Measurements from ENCODE around the gene RPRML. TPM values are rescaled to one million over a fixed set of nuclear protein-coding genes. Genes with fewer than 3 reads are reported as not detected.
A peak's percentile ranks its signal among the peaks of the same experiment; 100 is the strongest.

The RPRML gene
- total RNA-seq, 2 experiments from 2014 or later: not detected

DNA sequence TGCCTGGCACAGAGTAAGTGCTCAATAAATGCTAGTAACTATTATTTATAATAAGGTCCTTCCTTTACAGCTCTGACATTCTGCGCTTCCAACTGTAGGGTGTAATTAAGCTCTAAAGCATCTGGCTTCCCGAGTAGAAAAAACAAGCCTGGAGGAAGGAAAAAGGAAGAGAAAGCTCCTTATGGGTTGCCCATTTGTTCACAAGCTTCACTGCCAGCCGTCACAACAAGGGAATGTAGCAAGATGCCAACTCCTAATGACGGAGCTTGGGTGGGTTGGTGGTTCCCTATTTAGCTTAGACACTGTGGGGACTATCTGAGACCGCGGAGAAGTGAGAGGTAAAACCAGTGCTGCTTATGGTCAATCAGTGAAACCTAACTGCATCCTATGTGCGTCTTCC, 7.3 kb upstream of the RPRML start:
- H3K4me3 Mint-ChIP-seq: no peak overlapping the region
- CTCF ChIA-PET: no interaction called here
- no peak for DNase-seq
- POLR2A ChIA-PET: no interaction called here
- H3K4me1 Mint-ChIP-seq: no peaks in the 10 kb centered on the region
- no peaks in the 10 kb centered on the region for H3K9me3 Mint-ChIP-seq
- H3K27ac Mint-ChIP-seq: no peak overlapping the region
- H3K36me3 Mint-ChIP-seq (ENCODE audit: low read depth): no peaks in the 10 kb centered on the region
- H3K27me3 Mint-ChIP-seq: peaks cover 6% of the 10 kb centered on the region

DNA sequence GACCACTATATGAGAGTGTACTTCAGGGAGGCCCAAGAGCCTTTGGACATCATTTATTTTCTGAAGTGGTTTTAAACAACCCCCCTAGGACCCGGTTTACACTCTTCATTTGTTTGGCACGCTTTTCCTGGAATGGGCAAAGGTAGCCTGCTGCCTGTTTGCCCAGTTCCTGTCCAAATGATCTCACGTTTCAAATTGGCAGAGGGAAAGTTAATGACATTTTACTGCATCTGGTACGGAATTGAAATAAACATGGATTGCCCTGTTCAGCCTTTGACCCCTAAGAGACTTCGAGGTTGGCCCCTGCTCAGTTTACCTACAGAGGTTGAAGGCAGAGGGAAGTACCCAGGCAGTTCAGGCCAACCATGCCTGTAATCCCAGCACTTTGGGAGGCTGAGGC, 5.8 kb upstream of the RPRML start:
- H3K4me1 Mint-ChIP-seq: peaks cover 2% of the 10 kb centered on the region
- no peak for DNase-seq
- ChIA-PET CTCF (no interaction called here), POLR2A (no interaction called here)
- peaks cover 17% of the 10 kb centered on the region for H3K27me3 Mint-ChIP-seq
- H3K4me3 Mint-ChIP-seq: no peak overlapping the region
- H3K9me3 Mint-ChIP-seq: no peaks in the 10 kb centered on the region
- H3K36me3 Mint-ChIP-seq (ENCODE audit: low read depth): no peaks in the 10 kb centered on the region
- H3K27ac Mint-ChIP-seq: no peak overlapping the region

DNA sequence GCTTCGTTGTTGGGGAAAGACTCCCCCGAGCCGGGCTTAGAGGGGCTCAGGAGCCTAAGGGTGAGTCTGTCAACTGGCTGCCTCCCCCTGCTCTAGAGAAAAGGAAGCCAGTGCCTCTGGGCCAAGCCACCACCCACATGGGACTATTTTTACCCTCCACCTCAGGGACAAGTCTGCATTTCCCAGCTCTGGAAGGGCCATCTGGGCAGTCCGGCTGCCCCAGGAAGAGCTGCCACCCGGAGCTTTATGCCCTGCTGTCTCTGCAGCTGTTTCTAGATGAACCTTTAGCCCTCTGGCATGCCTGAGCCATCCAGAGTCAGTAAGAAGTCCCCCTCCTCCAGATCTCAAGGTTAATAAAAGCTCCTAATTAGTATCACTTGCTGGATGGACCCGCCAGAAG, 5.3 kb upstream of the RPRML start:
- ChIA-PET POLR2A (no interaction called here), CTCF (no interaction called here)
- H3K4me3 Mint-ChIP-seq: no peak overlapping the region
- H3K4me1 Mint-ChIP-seq: peaks cover 3% of the 10 kb centered on the region
- no peak overlapping the region for H3K27ac Mint-ChIP-seq
- peaks cover 23% of the 10 kb centered on the region for H3K27me3 Mint-ChIP-seq
- H3K9me3 Mint-ChIP-seq: no peaks in the 10 kb centered on the region
- DNase-seq: no peak
- no peaks in the 10 kb centered on the region for H3K36me3 Mint-ChIP-seq (ENCODE audit: low read depth)

DNA sequence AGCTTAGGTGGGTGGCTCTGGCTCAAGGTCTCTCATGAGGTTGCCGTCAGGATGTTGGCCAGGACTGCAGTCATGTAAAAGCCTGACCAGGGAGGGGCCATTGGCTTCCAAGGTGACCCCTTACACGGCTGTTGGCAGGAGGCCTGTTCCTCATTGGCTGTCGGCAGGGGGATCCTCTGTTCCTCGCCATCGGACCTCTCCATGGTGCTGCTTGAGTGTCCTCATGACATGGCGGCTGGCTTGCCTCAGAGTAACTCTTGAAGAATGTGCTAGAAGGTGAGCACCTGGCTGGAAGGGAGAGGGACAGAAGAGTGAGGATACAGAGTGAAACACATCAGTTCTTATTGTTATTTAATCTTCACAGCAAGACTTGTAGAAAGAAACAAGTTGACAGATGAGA, 4.7 kb upstream of the RPRML start:
- no peak overlapping the region for H3K4me3 Mint-ChIP-seq
- CTCF ChIA-PET: no interaction called here
- H3K9me3 Mint-ChIP-seq: no peaks in the 10 kb centered on the region
- no peak overlapping the region for H3K27ac Mint-ChIP-seq
- peaks cover 24% of the 10 kb centered on the region for H3K27me3 Mint-ChIP-seq
- DNase-seq: no peak
- H3K36me3 Mint-ChIP-seq (ENCODE audit: low read depth): no peaks in the 10 kb centered on the region
- H3K4me1 Mint-ChIP-seq: peaks cover 4% of the 10 kb centered on the region
- POLR2A ChIA-PET: no interaction called here

DNA sequence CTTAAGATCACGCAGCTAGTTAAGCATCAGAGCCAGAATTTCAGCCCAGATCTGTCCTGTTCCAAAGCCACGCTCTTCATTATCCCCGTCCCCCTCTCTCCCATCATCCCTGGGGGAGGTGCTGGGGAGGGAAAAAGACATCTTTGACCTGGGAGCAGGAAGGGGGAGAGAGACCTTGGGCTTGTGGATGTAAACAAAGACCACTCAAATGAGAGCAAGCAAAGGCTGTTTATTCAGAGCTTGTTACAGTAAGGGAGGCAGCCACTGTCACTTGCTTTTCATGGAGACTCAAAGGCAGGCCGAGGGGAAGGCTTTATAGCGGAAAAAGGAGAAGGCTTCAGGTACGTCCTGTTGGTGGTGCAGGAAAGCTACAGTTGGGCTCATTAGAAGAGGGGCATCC, 3.5 kb upstream of the RPRML start:
- no peak overlapping the region for H3K27ac Mint-ChIP-seq
- H3K27me3 Mint-ChIP-seq: peaks cover 33% of the 10 kb centered on the region
- no peak for DNase-seq
- H3K36me3 Mint-ChIP-seq (ENCODE audit: low read depth): no peaks in the 10 kb centered on the region
- ChIA-PET CTCF (no interaction called here), POLR2A (no interaction called here)
- peaks cover 10% of the 10 kb centered on the region for H3K4me1 Mint-ChIP-seq
- no peak overlapping the region for H3K4me3 Mint-ChIP-seq
- no peaks in the 10 kb centered on the region for H3K9me3 Mint-ChIP-seq

DNA sequence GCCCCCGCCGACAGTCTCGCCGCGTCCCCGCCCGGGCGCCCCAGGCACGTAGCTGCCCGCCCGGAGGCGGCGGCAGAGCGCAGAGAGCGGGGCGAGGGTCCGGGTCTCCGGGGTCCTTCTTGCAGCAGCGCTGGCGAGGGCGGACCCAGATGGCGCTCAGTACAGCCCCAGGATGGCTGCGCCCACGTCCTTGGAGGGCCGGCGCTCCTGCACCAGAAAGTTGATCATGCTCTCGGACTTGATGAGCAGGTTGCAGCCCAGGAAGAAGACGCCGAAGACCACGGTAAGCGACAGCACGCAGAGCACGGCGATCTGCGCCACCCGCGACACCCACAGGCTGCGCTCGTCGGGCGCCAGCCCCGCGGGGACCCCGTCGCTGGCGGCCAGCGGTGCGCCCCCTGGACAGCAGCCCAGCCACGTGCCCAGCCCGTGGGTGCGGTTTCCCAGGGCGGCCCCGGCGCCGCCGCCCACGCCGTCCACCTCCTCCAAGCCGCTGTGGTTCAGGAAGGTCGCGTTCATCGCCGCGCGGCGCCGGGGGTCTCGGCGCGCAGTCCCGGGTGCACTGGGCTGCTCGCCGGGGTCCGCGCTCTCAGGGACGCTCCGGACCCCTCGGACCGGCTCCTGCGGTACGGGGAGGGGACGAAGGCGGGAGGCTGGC, 435 bp downstream of the RPRML start:
- ChIA-PET POLR2A (no interaction called here), CTCF (no interaction called here)
- Mint-ChIP-seq H3K27me3 (peaks cover 43% of the 10 kb centered on the region), H3K27ac (no peak overlapping the region), H3K4me1 (peaks cover 10% of the 10 kb centered on the region), H3K4me3 (peak overlapping the region; percentile 27), H3K9me3 (no peaks in the 10 kb centered on the region), H3K36me3 (ENCODE audit: low read depth) (no peaks in the 10 kb centered on the region)
- DNase-seq: no peak

DNA sequence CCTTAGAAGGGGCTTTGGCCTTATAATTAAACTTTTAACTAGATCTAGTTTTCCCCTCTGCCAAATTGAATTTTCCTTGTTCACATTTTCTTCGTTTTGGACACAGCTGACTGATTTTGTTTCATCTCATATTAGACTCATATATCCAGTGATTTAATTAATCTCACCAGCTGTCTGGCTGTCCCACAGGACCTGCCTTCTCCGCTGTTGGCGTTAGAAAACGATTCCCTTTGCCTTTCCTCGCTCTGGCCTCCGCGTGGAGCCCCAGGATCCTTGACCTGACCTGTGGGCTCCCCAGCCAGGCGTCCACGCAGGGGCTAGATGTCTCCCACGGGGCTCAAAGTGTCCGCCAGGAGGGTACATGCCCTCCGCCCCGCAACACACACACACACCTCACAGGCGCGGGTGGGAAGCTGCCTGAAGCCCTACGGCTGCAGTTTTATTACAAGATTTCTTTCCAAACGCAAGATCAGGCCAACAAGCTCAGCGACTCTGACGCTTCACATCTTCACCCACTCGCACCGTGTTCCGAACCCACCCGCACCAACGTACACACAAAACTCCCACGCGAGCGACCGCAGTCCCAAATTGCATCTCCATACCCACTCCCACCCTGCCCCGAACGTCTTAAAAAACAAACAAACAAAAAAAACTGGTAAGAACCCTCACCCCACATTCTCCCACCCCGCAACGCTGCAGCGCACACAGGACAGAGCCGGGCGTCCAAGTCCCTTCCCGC, 1.1 kb downstream of the RPRML start:
- CTCF ChIA-PET: no interaction called here
- Mint-ChIP-seq H3K36me3 (ENCODE audit: low read depth) (no peaks in the 10 kb centered on the region), H3K9me3 (no peaks in the 10 kb centered on the region), H3K4me1 (peaks cover 10% of the 10 kb centered on the region), H3K27me3 (peaks cover 43% of the 10 kb centered on the region), H3K4me3 (peak overlapping the region; percentile 65), H3K27ac (peak overlapping the region; percentile 76)
- no peak for DNase-seq
- POLR2A ChIA-PET: no interaction called here

DNA sequence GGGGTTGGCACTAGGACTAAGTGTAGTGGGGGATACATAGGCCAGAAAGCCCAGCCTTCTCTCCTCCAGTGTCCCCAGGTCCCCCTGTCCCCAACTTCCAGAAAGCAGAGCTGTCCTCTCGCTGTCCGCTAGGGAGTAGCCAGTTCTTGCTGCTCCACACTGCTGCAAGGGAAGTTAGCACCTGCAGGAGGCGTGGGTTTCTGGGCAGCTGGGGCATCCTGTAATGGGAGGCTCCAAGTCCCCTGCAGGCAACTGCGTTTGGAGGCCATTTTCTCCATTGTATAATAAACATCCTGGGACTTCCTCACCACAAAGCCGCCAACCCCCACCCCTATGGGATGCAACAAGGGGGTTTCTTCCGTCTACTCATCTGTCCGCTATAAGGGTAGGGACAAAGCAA, 1.7 kb downstream of the RPRML start:
- DNase-seq: no peak
- H3K9me3 Mint-ChIP-seq: no peaks in the 10 kb centered on the region
- H3K36me3 Mint-ChIP-seq (ENCODE audit: low read depth): no peaks in the 10 kb centered on the region
- CTCF ChIA-PET: no interaction called here
- H3K4me3 Mint-ChIP-seq: no peak overlapping the region
- H3K4me1 Mint-ChIP-seq: peaks cover 10% of the 10 kb centered on the region
- H3K27me3 Mint-ChIP-seq: peaks cover 40% of the 10 kb centered on the region
- POLR2A ChIA-PET: no interaction called here
- H3K27ac Mint-ChIP-seq: no peak overlapping the region

DNA sequence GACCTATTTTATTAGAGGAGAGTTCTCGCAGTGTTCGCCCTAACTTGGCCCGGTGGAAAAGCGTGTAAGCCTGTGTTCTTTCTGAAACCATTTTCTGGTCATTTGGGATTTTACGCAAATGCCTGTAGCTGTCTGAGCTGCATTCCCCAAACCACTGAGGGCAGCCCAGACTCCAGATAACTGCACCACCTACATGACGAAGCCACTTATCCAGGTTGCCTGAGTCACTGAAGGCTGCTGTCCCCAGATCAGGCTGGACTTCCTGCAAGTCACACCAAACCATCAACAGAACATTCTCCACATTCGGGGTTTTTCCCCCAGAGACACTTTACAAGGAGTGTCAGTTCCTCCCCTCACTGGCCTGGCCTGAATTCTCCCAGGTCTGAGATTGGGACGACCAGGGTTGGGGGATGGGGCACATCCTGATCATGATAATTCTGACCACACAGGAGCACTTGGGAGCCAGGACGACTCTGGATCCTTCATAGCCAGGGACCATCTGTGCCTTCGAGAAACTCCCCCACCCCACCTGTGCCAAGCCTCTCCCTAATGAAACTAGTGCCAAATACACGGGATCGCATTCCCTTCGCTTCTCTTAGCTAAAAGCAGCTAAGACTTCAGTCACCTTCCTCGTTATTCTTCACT, 2.3 kb downstream of the RPRML start:
- Mint-ChIP-seq H3K27me3 (peaks cover 40% of the 10 kb centered on the region), H3K9me3 (no peaks in the 10 kb centered on the region), H3K36me3 (ENCODE audit: low read depth) (no peaks in the 10 kb centered on the region), H3K4me3 (no peak overlapping the region), H3K4me1 (peaks cover 10% of the 10 kb centered on the region), H3K27ac (no peak overlapping the region)
- ChIA-PET POLR2A (no interaction called here), CTCF (no interaction called here)
- DNase-seq: no peak

DNA sequence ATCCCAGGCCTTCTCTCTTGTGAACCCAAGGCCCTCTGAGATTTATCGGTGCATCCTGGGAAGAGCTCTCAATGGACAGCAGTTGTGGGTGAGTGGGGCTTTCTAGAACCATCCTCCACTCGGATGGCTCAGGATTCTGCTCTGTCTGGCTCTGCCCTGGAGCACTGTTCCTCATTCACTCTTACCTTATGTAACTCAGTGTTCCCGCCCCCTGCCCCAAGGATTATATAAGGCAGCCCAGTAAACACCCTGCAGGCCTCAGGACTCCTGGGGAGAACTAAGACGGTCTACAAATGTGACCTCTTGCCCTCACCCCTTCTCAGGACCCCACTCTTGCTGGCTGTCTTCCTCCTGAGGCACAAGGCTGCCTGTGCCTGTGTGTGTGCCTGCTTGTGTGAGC, 3.8 kb downstream of the RPRML start:
- H3K4me3 Mint-ChIP-seq: no peak overlapping the region
- no peaks in the 10 kb centered on the region for H3K9me3 Mint-ChIP-seq
- ChIA-PET CTCF (no interaction called here), POLR2A (no interaction called here)
- peaks cover 32% of the 10 kb centered on the region for H3K27me3 Mint-ChIP-seq
- no peak overlapping the region for H3K27ac Mint-ChIP-seq
- no peak for DNase-seq
- H3K36me3 Mint-ChIP-seq (ENCODE audit: low read depth): no peaks in the 10 kb centered on the region
- H3K4me1 Mint-ChIP-seq: peaks cover 10% of the 10 kb centered on the region

DNA sequence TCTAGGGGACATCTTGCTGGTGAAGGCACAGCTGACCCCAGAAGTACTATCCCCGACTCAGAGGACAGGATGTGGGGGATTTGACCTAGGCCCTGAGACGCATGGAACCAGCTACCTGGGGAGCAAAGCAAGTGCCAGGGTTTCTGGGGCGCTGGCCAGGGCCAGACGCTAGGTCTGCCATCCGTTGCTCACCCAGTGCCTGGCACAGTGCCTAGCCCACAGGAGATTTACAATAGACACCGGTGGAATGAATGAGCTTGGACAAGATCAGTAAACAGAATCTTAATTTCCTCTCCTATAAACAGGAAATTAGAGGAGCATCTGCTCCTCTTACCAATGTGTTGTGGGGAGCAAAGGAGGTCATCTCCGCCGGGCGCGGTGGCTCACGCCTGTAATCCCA, 5.0 kb downstream of the RPRML start:
- Mint-ChIP-seq H3K27me3 (peaks cover 22% of the 10 kb centered on the region), H3K36me3 (ENCODE audit: low read depth) (no peaks in the 10 kb centered on the region), H3K4me1 (peaks cover 7% of the 10 kb centered on the region), H3K27ac (no peak overlapping the region), H3K4me3 (no peak overlapping the region), H3K9me3 (no peaks in the 10 kb centered on the region)
- ChIA-PET CTCF (interaction anchor here (0.7 kb wide), 1 partner anchor 30 kb away, joined by 3 read pairs; no protein-coding TSS in a partner anchor), POLR2A (no interaction called here)
- DNase-seq: no peak

DNA sequence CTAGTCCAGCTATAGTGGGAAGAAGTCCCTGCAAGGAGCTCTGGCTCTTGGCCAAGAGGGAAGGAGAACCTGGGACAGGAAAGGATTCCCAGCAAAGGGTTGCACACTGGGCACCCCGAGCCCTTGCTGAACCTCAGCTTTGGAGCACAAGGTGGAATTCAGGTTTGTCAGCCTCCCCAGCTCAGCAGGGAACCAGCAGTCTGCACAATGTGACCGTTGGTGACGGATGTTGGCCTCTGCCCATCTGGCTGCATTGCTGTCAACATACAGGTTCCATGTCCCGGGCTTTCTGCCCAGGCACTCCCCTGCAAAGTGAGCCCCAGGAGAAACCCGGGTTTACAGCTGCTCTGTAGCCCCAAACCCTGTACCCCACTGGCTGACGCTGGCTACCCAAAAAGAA, 6.7 kb downstream of the RPRML start:
- no peaks in the 10 kb centered on the region for H3K36me3 Mint-ChIP-seq (ENCODE audit: low read depth)
- no peaks in the 10 kb centered on the region for H3K9me3 Mint-ChIP-seq
- no peak overlapping the region for H3K27ac Mint-ChIP-seq
- peaks cover 11% of the 10 kb centered on the region for H3K27me3 Mint-ChIP-seq
- no peaks in the 10 kb centered on the region for H3K4me1 Mint-ChIP-seq
- ChIA-PET POLR2A (no interaction called here), CTCF (interaction anchor here (1.1 kb wide), 1 partner anchor 391 kb away, joined by 3 read pairs; no protein-coding TSS in a partner anchor)
- DNase-seq: no peak
- no peak overlapping the region for H3K4me3 Mint-ChIP-seq

DNA sequence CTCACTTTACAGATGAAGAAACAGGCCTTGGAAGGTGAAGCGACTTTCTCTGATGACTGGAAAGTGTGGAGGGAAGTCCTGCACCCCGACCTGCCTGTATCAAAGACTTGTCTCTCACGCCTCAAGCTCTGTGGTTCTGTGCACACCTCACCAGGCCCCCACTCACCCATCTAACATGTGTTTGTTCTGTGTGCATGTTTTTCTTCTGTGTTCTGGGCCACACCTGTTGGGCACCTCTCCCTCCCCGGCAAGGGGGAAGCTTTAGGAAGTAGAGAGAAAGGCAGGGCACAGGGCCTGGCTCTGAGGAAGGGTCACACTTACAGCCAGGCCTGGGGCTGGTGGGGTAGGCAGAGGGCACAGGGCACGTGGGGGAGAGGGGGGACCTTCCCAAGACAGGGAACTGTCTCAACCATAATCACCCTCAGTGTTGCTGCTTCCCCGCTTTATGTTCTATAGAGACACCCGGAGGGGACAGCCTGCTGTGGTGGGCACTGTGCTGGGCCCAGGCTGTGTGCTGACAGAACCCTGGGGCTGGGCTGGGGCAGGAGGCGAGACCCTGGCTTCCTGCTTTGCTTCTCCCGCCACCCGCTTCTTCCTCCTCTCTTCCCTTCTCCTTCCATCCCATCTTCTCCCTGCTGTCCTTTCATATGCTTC, 7.3 kb downstream of the RPRML start:
- Mint-ChIP-seq H3K9me3 (no peaks in the 10 kb centered on the region), H3K36me3 (ENCODE audit: low read depth) (no peaks in the 10 kb centered on the region), H3K4me3 (no peak overlapping the region), H3K4me1 (no peaks in the 10 kb centered on the region), H3K27ac (no peak overlapping the region), H3K27me3 (peaks cover 5% of the 10 kb centered on the region)
- ChIA-PET POLR2A (no interaction called here), CTCF (interaction anchor here (1.1 kb wide), 1 partner anchor 392 kb away, joined by 3 read pairs; no protein-coding TSS in a partner anchor)
- no peak for DNase-seq

All from activated CD4-positive, alpha-beta T cell treated with anti-CD3 and anti-CD28 coated beads, Interleukin-2, amount 10 ng/mL, durations not matched to agents 7 days and 5 days (primary cell).